ENCODE results near the gene SPRYD7. TPM values are rescaled to one million over a fixed set of nuclear protein-coding genes. Genes with fewer than 3 reads are reported as not detected.

SPRYD7 gene
- total RNA-seq, 2 donors from 2014 or later: 8.0 to 14.1 TPM

DNA sequence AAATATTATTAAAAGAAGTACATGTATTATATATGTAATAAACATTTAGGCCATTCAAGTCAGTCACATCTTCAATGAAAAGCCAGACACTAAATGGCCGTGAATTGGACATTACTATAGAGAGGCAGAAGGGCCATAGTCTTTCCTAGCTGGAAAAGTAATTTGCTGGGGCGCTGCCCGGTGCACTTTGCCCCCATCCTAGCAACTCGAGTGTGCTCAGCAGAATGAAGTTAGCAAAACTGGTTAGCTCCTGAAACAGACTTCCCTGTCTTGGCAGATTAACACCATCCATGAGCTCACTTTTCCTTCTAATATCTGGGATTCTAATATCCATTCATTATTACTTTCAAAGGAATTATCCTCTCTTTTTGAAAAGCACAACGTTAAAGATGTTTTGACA is 2.8 kb upstream of the SPRYD7 start:
- intact Hi-C loops (cut with DNase I): no loop called here
- TF ChIP-seq, protein P1, sequence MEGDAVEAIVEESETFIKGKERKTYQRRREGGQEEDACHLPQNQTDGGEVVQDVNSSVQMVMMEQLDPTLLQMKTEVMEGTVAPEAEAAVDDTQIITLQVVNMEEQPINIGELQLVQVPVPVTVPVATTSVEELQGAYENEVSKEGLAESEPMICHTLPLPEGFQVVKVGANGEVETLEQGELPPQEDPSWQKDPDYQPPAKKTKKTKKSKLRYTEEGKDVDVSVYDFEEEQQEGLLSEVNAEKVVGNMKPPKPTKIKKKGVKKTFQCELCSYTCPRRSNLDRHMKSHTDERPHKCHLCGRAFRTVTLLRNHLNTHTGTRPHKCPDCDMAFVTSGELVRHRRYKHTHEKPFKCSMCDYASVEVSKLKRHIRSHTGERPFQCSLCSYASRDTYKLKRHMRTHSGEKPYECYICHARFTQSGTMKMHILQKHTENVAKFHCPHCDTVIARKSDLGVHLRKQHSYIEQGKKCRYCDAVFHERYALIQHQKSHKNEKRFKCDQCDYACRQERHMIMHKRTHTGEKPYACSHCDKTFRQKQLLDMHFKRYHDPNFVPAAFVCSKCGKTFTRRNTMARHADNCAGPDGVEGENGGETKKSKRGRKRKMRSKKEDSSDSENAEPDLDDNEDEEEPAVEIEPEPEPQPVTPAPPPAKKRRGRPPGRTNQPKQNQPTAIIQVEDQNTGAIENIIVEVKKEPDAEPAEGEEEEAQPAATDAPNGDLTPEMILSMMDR (IDR thresholded peaks at IDR 0.05): no peak
- Histone ChIP-seq H3K9ac (ENCODE audit: low read depth in 2 of 2, low read length in 2 of 2) (peak overlapping the region in 1 of 2 donors; percentile 42), H3K4me3 (no peak overlapping the region), H3K9me3 (no peaks in the 10 kb centered on the region), H3K4me1 (peaks cover 7% of the 10 kb centered on the region), H3K27ac (peak overlapping the region; percentile 91), H3K36me3 (no peaks in the 10 kb centered on the region), H3K27me3 (no peaks in the 10 kb centered on the region)
- peak; percentile 90 for DNase-seq

DNA sequence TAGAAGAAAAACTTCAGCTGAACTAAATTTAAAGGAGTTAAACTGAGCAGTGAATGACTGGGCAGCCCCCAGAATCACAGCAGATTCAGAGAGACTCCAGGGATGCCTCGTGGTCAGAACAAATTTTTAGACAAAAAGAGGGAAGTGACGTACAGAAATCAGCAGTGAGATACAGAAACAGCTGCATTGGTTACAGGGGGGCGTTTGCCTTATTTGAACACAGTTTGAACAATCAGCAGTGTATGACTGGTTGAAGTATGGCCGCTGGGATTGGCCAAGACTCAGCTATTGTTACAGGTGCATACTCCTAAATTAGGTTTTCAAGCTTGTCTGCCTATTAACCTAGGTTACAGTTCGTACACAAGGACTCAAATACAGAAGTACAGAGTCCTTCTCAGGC is 2.2 kb upstream of the SPRYD7 start:
- H3K27ac ChIP-seq: peak overlapping the region; percentile 91
- H3K4me1 ChIP-seq: peaks cover 7% of the 10 kb centered on the region
- peak; percentile 49 for DNase-seq
- no peaks in the 10 kb centered on the region for H3K36me3 ChIP-seq
- peak overlapping the region in 1 of 2 donors; percentile 54 for H3K9ac ChIP-seq (ENCODE audit: low read depth in 2 of 2, low read length in 2 of 2)
- TF ChIP-seq, protein P1 (IDR thresholded peaks at IDR 0.05): no peak
- intact Hi-C loops (cut with DNase I): no loop called here
- no peak overlapping the region for H3K4me3 ChIP-seq
- H3K9me3 ChIP-seq: no peaks in the 10 kb centered on the region
- no peaks in the 10 kb centered on the region for H3K27me3 ChIP-seq

DNA sequence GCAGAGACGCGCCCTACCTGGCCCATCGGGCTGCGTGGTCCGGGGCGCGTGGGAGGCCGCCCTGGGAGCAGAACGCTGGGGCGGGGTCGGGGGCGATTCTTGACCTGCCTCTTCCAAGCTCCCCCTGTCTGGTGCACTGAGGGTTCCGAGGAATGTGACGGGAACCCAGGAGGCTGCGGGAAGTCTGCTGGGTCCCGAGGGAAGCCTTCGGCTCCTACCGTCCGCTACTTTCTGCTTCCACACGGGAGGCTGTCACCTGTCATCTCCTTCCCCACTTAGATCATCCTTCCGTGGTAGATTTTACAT is 781 bp upstream of the SPRYD7 start:
- Histone ChIP-seq H3K4me3 (peak overlapping the region; percentile 90), H3K27me3 (no peaks in the 10 kb centered on the region), H3K36me3 (no peaks in the 10 kb centered on the region), H3K9me3 (no peaks in the 10 kb centered on the region), H3K4me1 (peaks cover 7% of the 10 kb centered on the region), H3K27ac (peak overlapping the region; percentile 91), H3K9ac (ENCODE audit: low read depth in 2 of 2, low read length in 2 of 2) (peak overlapping the region; percentile 80 to 84)
- TF ChIP-seq, protein P1 (IDR thresholded peaks at IDR 0.05): no peak
- intact Hi-C loops (cut with DNase I): no loop called here
- no peak for DNase-seq

DNA sequence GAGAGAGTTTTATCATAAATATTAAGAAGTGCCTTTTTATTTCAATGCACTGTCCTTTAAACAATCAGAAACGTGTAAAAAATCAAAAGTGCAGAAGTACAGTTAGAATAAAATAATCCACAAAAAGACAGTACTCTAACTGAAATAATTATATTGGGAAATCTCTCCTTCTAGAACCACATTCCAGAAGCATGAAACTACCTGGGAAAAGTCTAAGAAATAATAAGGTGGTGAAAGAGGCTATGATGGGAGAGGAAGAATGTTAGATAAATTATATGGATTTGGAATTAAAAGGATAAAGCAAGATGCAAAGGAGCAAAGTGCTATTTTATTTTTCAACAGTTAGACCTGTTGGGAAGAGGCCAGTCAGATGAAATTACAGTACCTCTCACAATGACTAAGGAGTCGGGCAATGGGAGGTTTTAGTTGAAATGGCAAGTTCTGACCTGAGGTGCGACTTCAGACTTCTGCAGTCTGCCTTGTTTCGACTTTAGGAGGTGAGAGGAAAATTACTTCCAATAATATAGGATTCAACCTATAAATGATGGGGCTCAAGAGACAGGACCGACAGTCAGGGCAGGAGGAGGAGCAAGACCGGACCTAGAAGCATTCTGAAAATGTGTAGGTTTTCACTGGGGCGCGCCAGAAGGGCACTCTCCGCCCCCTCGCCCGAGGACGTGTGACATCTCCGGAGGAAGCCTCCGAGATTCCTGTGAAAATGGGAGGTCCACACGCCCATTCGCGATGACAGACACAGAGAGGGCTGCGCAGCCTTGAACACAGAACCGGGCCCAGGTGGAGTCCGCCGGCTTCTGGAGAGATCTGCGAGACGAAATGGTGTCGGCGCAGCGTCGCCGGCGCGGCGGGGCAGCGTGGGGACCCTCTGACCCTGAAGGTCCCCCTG is 717 bp downstream of the SPRYD7 start:
- intact Hi-C loops (cut with DNase I): no loop called here
- TF ChIP-seq, protein P1 (IDR thresholded peaks at IDR 0.05): no peak
- Histone ChIP-seq H3K9me3 (no peaks in the 10 kb centered on the region), H3K9ac (ENCODE audit: low read depth in 2 of 2, low read length in 2 of 2) (peak overlapping the region; percentile 84 to 93), H3K4me3 (peak overlapping the region; percentile 90), H3K4me1 (peaks cover 7% of the 10 kb centered on the region), H3K27ac (peak overlapping the region; percentile 91), H3K36me3 (no peaks in the 10 kb centered on the region), H3K27me3 (no peaks in the 10 kb centered on the region)
- DNase-seq: peak; percentile 67

DNA sequence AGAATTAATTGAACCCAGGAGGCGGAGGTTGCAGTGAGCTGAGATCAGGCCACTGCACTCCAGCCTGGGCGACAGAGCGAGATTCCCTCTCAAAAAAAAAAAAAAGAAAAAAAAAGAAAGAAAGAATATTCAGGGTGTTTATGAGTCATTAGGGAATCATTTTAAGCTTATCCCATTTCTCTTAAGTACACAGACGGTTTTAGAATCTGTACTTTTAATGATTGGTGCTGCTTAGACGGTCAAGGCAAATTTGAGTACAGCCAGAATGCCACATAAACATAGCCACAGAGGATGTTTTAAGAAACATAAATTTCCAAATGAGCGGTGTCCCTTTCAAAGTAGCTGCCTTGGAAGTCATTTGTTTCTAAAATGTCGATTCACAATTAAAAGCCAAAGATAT is 2.6 kb downstream of the SPRYD7 start:
- Histone ChIP-seq H3K27ac (no peak overlapping the region), H3K36me3 (no peaks in the 10 kb centered on the region), H3K4me3 (no peak overlapping the region), H3K9ac (ENCODE audit: low read depth in 2 of 2, low read length in 2 of 2) (no peak overlapping the region), H3K4me1 (peaks cover 4% of the 10 kb centered on the region), H3K9me3 (no peaks in the 10 kb centered on the region), H3K27me3 (no peaks in the 10 kb centered on the region)
- no peak for DNase-seq
- intact Hi-C loops (cut with DNase I): no loop called here
- TF ChIP-seq, protein P1 (IDR thresholded peaks at IDR 0.05): no peak

All from colonic mucosa (tissue), 4 donors.